Peyer's patch (tissue), 4 donors: ENCODE results near the gene MIS12. TPM values are rescaled to one million over a fixed set of nuclear protein-coding genes. Genes with fewer than 3 reads are reported as not detected.

Experiments
- DNase-seq, 3 donors: peaks; one replicate each; pipeline ENCODE4 v3.0.0-alpha.2; 2017 to 2019
- H3K27ac ChIP-seq, 4 donors: fragments of 200-600 bp; sonication (generic); one replicate each; pipeline ENCODE4 v1.5.1; 2016 to 2019
- H3K27me3 ChIP-seq, 2 donors: fragments of 200-600 bp; sonication (generic); one replicate each; pipeline ENCODE4 v1.5.1; 2019
- H3K36me3 ChIP-seq, 3 donors: fragments of 200-600 bp; sonication (generic); one replicate each; pipeline ENCODE4 v1.5.1; 2016 to 2019
- H3K4me1 ChIP-seq, 4 donors: fragments of 200-600 bp; sonication (generic); one replicate each; pipeline ENCODE4 v1.5.1; 2016 to 2019
- H3K4me3 ChIP-seq, 4 donors: fragments of 200-600 bp; sonication (generic); 1 replicate in 3 of 4; 2 replicates in 1 of 4; pipeline ENCODE4 v1.5.1; 2016 to 2019; ENCODE audit warnings: mild to moderate bottlenecking in 1 of 4
- H3K9me3 ChIP-seq, 4 donors: fragments of 200-600 bp; sonication (generic); one replicate each; pipeline ENCODE4 v1.5.1; 2016 to 2019; ENCODE audit warnings: mild to moderate bottlenecking in 1 of 4
- POLR2A ChIP-seq, 2 donors: fragments of 450-650 bp; IDR thresholded peaks; one replicate each; pipeline ENCODE4 v1.5.1; 2017; ENCODE audit warnings: antibody characterized with exemption in 2 of 2, mild to moderate bottlenecking in 2 of 2, moderate library complexity in 2 of 2
- total RNA-seq, 4 donors: library from RNA; depleted of rRNA; stranded (reverse); fragments of >200 nt; gene quantifications; one replicate each; pipeline ENCODE4 v1.1.0, GENCODE V29; 2016
- TF ChIP-seq, protein P1 (sequence below), 6 experiments: fragments of 450-650 bp in 4 of 6; fragments of 200-600 bp in 2 of 6; sonication (generic) in 1 of 6; IDR thresholded peaks; one replicate each; pipeline ENCODE4 v1.5.1; 2017 to 2019; ENCODE audit warnings: antibody characterized with exemption in 6 of 6, mild to moderate bottlenecking in 3 of 6, moderate library complexity in 1 of 6

Gene MIS12
- total RNA-seq, 4 donors from 2014 or later = 9.2 to 23.9 (median 14.0) TPM

DNA sequence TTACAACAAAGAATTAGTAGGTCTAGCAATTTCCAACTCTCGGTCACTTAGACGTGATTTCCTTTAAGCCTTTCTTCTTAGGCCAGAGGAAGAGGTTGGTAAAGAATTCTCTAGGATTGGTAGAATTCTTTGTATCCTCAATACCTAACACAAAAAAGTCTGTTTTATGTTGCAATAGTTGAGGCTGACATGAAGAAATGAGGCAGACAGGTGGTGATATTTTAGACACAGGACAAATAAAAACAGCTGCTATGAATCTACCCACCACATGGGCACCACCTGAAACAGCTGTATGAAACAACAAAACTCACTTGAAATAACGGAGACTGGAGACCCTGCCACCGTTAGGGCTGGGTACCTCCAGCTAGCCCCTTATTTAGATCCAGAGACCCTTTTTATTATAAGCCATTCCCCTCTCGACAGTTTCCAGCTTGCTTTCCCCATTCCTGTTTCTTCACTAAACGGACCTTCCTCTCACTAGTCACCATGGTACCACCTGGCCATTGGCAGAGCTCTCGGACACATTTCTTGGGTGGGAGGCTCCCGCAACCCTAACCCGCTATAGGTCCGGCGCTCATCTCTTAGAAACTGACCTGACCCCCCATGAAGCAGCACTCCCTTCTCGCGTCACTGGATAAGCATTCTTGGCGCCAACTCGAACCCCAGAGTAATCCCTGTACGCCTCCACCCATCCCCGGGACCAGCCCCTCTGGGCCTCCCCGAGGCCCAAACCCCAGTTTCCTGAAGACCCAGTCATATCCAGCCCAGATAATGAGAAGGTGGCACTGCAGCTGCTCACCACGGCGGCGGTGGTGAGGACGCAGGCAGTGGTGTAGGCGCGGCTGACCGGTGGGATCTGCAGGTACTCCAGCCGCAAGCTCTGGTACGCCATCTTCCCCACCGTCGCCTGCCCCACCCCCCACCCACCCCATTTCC lies 828 bp upstream of the MIS12 start, which contains the start of gene DERL2:
Gene DERL2, minus strand, starts transcription at position 909 of the 936 bp plus-strand sequence. Its CDS starts 17 bp downstream, at position 892.
- H3K4me1 ChIP-seq = peaks cover 0 to 23% (median 14%) of the 10 kb centered on the region in 4 donors
- no peak for DNase-seq
- TF ChIP-seq, protein P1, sequence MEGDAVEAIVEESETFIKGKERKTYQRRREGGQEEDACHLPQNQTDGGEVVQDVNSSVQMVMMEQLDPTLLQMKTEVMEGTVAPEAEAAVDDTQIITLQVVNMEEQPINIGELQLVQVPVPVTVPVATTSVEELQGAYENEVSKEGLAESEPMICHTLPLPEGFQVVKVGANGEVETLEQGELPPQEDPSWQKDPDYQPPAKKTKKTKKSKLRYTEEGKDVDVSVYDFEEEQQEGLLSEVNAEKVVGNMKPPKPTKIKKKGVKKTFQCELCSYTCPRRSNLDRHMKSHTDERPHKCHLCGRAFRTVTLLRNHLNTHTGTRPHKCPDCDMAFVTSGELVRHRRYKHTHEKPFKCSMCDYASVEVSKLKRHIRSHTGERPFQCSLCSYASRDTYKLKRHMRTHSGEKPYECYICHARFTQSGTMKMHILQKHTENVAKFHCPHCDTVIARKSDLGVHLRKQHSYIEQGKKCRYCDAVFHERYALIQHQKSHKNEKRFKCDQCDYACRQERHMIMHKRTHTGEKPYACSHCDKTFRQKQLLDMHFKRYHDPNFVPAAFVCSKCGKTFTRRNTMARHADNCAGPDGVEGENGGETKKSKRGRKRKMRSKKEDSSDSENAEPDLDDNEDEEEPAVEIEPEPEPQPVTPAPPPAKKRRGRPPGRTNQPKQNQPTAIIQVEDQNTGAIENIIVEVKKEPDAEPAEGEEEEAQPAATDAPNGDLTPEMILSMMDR (IDR thresholded peaks at IDR 0.05) = no peak
- TF ChIP-seq POLR2A (IDR thresholded peaks at IDR 0.05) = peak; percentile 41 to 46
- peaks cover 0 to 54% (median 0%) of the 10 kb centered on the region in 3 donors for H3K36me3 ChIP-seq
- H3K9me3 ChIP-seq = no peaks in the 10 kb centered on the region
- H3K4me3 ChIP-seq = peak within 1 kb of the TSS; percentile 81 to 90 (median 86)
- H3K27ac ChIP-seq = peak within 1 kb of the TSS; percentile 98 to 100 (median 98)
- no peaks in the 10 kb centered on the region for H3K27me3 ChIP-seq

DNA sequence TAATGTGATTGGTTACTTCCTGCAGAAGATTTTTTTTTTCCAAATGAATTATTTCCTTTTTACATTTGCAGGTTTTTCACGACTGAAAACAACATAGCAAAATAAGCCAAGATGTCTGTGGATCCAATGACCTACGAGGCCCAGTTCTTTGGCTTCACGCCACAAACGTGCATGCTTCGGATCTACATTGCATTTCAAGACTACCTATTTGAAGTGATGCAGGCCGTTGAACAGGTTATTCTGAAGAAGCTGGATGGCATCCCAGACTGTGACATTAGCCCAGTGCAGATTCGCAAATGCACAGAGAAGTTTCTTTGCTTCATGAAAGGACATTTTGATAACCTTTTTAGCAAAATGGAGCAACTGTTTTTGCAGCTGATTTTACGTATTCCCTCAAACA lies 2.4 kb downstream of the MIS12 start:
- no peak for TF ChIP-seq POLR2A (IDR thresholded peaks at IDR 0.05)
- TF ChIP-seq, protein P1 (IDR thresholded peaks at IDR 0.05) = no peak
- H3K36me3 ChIP-seq = peaks cover 0 to 37% (median 0%) of the 10 kb centered on the region in 3 donors
- no peak overlapping the region for H3K27ac ChIP-seq
- H3K4me3 ChIP-seq = no peak overlapping the region
- no peaks in the 10 kb centered on the region for H3K27me3 ChIP-seq
- no peak for DNase-seq
- H3K4me1 ChIP-seq = peaks cover 0 to 23% (median 14%) of the 10 kb centered on the region in 4 donors
- H3K9me3 ChIP-seq = no peaks in the 10 kb centered on the region

DNA sequence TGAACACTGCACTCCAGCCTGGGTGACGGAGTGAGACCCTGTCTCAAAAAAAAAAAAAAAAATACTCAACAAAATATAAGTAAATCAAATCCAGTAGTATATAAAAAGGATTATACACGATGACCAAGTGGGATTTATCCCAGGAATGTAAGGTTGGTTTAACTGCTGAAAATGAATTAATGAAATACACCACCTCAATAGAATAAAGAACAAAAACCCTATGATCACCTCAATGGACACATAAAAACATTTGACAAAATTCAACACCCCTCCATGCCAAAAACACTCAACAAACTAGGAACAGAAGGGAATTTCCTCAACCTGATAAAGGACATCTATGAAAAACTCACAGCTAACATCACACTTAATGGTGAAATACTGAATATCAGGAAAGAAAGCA lies 6.6 kb downstream of the MIS12 start:
- DNase-seq = no peak
- TF ChIP-seq POLR2A (IDR thresholded peaks at IDR 0.05) = no peak
- TF ChIP-seq, protein P1 (IDR thresholded peaks at IDR 0.05) = no peak
- Histone ChIP-seq H3K9me3 (no peaks in the 10 kb centered on the region), H3K27ac (no peak overlapping the region), H3K27me3 (no peaks in the 10 kb centered on the region), H3K4me1 (peaks cover 0 to 4% (median 0%) of the 10 kb centered on the region in 4 donors), H3K4me3 (no peak overlapping the region), H3K36me3 (peaks cover 0 to 28% (median 0%) of the 10 kb centered on the region in 3 donors)

DNA sequence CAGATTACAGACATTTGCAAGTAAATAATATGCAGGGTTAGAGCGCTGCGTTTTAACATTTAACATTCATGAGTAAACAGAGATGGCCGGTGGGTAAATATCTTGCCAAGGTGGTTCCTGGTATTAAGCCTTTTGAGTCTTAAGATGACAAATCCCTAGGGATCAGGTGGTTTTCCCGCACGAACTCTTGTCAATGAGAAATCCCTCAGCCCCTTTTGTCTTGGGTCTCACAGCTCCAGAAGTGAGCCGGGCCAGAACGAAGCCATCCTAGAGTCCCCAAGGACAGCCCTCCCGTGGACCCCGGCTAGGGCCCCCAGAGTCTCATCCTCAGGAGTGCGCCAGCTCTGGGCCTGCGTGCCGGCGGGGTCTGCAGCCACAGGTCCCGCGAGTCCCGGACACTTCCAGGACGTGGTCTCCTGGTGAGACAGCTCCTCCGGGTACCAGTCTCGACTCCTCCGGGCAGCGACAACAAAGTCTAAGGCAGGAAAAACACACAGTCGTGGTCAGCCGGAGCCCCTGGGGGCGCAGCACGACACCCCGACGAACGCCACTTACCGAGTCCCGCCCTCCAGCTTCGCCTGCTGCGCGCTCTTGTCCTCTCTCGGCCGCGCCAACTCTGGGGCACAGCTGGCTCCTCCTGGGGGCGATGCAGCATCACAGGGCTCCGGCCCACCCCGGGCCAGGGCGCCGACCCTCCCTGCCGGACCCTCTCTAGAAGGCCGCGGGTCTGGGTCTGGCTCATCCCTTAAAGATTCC lies 13.3 kb downstream of the MIS12 start:
- no peak for DNase-seq
- H3K4me1 ChIP-seq = peaks cover 0 to 17% (median 4%) of the 10 kb centered on the region in 4 donors
- TF ChIP-seq, protein P1 (IDR thresholded peaks at IDR 0.05) = no peak
- TF ChIP-seq POLR2A (IDR thresholded peaks at IDR 0.05) = no peak
- H3K36me3 ChIP-seq = no peaks in the 10 kb centered on the region
- H3K27ac ChIP-seq = no peak overlapping the region
- H3K4me3 ChIP-seq = peak overlapping the region; percentile 42 to 72 (median 56)
- no peaks in the 10 kb centered on the region for H3K27me3 ChIP-seq
- H3K9me3 ChIP-seq = no peaks in the 10 kb centered on the region

DNA sequence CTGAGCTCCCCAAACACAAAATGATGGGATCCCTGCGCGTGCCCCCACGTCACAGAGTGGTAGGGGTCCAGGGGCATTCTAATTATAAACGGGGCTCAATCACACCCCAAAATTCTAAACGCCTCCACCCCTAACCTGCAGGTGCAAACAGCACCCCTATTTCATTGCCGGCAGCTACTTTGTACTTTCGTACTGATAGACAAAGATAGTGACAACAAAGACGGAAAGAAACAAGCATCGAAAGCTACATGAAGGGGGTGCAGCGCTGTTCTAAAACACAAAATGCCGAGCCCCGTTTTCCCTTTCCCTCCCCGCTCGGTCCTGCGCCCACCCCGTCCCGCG lies 13.9 kb downstream of the MIS12 start:
- Histone ChIP-seq H3K27ac (peak overlapping the region; percentile 13 to 65 (median 60)), H3K4me3 (peak overlapping the region; percentile 42 to 72 (median 56)), H3K9me3 (no peaks in the 10 kb centered on the region), H3K36me3 (no peaks in the 10 kb centered on the region), H3K27me3 (no peaks in the 10 kb centered on the region), H3K4me1 (peaks cover 0 to 17% (median 4%) of the 10 kb centered on the region in 4 donors)
- DNase-seq = no peak
- TF ChIP-seq, protein P1 (IDR thresholded peaks at IDR 0.05) = no peak
- TF ChIP-seq POLR2A (IDR thresholded peaks at IDR 0.05) = no peak
